22Rv1 (cell line): ENCODE data around the gene GNB1.

ENCODE experiments used
- ZFX ChIP-seq: fragments of 450-650 bp; IDR thresholded peaks from 2 replicates; pipeline ENCODE4 v1.6.1; 2017; ENCODE audit warnings: antibody characterized with exemption, borderline replicate concordance
- TF ChIP-seq, protein P1 (sequence below): fragments of 450-650 bp; IDR thresholded peaks from 2 replicates; pipeline ENCODE4 v1.5.1; 2017; ENCODE audit warnings: mild to moderate bottlenecking

DNA sequence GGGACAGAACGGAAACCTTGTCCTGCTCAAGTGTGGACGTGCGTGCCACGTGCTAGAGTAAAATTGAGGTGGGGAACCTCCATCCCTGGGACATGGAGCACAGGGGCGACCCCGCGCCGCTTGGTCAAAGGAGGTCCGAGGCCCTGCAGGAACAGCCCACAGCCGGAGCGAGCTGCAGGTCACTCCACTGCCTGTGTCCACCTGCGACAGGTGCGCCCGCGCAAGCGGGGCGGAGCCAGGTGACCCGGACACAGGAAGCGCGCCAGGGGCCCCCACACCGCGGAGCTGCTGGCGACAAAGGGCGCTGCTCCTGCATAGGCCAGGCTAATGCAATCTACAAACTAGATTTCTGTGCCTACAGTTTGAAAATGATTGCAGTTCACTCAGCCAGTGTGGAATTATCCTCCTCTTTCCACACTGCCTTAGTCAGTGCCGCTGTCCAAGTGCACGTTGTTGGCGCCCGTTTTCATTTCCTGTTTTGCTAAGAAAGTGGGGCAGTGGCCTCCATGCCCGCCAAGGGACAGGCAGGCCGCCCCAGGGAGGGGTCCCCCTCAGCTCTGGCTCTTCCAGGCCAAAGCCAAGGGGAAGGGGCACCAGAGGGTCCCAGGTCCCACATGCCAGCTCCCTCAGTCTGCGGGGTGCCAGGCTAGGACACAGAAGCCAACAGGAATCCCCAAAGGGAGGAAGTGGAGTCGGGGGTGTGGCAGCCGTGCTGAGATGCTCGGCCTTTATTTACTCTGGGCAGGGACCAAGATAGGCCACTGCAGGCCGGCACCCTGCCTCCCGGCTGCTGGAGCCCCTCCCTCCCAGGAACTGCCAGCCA is 108.3 kb downstream of the GNB1 start:
- TF ChIP-seq, protein P1, sequence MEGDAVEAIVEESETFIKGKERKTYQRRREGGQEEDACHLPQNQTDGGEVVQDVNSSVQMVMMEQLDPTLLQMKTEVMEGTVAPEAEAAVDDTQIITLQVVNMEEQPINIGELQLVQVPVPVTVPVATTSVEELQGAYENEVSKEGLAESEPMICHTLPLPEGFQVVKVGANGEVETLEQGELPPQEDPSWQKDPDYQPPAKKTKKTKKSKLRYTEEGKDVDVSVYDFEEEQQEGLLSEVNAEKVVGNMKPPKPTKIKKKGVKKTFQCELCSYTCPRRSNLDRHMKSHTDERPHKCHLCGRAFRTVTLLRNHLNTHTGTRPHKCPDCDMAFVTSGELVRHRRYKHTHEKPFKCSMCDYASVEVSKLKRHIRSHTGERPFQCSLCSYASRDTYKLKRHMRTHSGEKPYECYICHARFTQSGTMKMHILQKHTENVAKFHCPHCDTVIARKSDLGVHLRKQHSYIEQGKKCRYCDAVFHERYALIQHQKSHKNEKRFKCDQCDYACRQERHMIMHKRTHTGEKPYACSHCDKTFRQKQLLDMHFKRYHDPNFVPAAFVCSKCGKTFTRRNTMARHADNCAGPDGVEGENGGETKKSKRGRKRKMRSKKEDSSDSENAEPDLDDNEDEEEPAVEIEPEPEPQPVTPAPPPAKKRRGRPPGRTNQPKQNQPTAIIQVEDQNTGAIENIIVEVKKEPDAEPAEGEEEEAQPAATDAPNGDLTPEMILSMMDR: 0 out of 2 replicates have a peak, but pooled peaks have one; percentile 5
- TF ChIP-seq ZFX: no peak
